MG63 (cell line): Measurements from ENCODE around the gene TGFBRAP1. TPM values are rescaled to one million over a fixed set of nuclear protein-coding genes. Genes with fewer than 3 reads are reported as not detected.

Experiments used
- DNase-seq: peaks from one replicate; pipeline ENCODE4 v3.0.0-alpha.2; 2020
- H3K27me3 ChIP-seq: fragments of 250-450 bp; sonication (Bioruptor Pico); 2 replicates; pipeline ENCODE4 v1.5.1; 2020; ENCODE audit warnings: mild to moderate bottlenecking, moderate library complexity
- H3K36me3 ChIP-seq: fragments of 250-450 bp; sonication (Bioruptor Pico); 2 replicates; pipeline ENCODE4 v1.5.1; 2020; ENCODE audit warnings: mild to moderate bottlenecking, moderate library complexity
- H3K4me3 ChIP-seq: fragments of 250-450 bp; sonication (Bioruptor Pico); 2 replicates; pipeline ENCODE4 v1.5.1; 2020; ENCODE audit warnings: mild to moderate bottlenecking, moderate library complexity
- H3K9me3 ChIP-seq: fragments of 250-450 bp; sonication (Bioruptor Pico); 2 replicates; pipeline ENCODE4 v1.5.1; 2020; ENCODE audit warnings: mild to moderate bottlenecking, moderate library complexity
- total RNA-seq: library from RNA; depleted of rRNA; stranded (reverse); fragments of >200 nt; shearing (Covaris generic); gene quantifications from 2 replicates; pipeline ENCODE4 v1.2.3, GENCODE V29; 2014; ENCODE audit warnings: low replicate concordance; rRNA removed

The TGFBRAP1 gene, protein sequence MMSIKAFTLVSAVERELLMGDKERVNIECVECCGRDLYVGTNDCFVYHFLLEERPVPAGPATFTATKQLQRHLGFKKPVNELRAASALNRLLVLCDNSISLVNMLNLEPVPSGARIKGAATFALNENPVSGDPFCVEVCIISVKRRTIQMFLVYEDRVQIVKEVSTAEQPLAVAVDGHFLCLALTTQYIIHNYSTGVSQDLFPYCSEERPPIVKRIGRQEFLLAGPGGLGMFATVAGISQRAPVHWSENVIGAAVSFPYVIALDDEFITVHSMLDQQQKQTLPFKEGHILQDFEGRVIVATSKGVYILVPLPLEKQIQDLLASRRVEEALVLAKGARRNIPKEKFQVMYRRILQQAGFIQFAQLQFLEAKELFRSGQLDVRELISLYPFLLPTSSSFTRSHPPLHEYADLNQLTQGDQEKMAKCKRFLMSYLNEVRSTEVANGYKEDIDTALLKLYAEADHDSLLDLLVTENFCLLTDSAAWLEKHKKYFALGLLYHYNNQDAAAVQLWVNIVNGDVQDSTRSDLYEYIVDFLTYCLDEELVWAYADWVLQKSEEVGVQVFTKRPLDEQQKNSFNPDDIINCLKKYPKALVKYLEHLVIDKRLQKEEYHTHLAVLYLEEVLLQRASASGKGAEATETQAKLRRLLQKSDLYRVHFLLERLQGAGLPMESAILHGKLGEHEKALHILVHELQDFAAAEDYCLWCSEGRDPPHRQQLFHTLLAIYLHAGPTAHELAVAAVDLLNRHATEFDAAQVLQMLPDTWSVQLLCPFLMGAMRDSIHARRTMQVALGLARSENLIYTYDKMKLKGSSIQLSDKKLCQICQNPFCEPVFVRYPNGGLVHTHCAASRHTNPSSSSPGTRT
- total RNA-seq: 15.7 and 17.2 TPM in 2 replicates

DNA sequence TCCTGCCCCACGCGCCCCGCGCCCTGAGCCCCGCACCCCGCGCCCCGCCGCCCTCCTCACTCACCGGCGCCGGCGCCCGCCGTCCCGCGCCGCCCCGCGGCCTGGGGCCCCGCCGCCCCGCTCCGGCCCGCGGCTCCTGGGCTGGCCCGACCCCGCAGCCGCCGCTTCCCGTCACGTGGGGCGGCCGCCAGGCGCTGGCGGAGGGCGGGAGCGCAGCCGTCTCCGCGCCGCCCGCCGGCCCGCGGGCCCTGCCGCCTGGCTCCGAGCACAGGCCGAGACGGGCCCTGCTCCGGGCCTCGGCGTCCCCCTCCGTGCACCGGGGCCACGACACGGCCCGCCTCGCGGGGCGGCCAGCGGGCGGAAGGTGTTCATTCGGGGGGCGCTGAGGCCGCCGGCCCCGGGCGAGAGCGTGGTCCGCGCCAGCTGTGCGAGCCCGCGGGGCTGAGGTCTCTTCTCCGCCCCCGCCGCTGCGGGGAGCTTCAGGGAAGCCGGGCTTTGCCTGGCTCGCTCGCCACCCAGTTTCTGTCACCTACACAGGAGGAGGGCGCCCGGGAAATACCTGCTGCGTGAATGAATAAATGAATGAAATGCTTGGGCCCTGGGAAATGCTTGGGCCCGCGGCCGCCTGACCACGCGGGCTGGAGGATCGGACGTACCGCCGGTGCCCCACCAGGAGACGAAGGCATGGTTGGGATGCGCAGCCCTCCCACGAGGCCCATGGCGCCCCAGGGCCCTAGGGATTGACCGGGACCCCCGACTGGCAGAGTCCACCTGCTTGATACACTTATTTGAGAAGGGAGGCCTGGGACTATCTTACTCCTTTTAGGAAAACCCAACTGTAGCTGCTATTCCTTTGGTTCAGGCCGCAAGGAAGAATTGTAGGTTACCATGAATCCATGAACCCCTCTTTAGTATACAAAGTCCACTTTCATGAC is at the start of gene TGFBRAP1:
Gene TGFBRAP1, minus strand, starts transcription at position 175 of the 935 bp plus-strand sequence. CDS start 21,434 bp downstream, outside the sequence.
- Histone ChIP-seq H3K27me3 (no peaks in the 10 kb centered on the region), H3K36me3 (peaks cover 10% of the 10 kb centered on the region), H3K9me3 (no peaks in the 10 kb centered on the region), H3K4me3 (peak within 1 kb of the TSS; percentile 67)
- peak; percentile 68 for DNase-seq

DNA sequence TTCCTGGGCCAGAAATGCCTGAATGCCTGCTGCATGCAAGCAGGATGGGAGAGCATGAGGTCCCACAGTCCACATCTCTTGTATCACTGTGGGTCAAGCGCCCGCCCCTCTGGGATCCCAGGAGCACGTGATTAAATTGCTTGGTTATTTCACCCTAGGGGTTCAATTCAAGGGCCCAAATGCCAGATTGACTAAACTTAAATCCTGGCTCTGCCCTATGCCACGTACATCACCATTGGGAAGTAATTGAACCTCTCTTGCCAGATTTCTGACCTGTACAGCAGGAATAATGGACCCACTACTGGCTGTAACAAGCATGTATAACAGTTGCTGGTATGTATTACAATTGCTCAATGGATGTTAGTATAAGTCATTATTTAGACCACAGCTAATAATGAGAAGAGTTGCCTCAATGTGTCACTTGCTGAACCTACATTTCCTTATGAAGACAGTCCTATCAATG is 49.4 kb upstream of the TGFBRAP1 start:
- H3K36me3 ChIP-seq: peaks cover 98% of the 10 kb centered on the region
- DNase-seq: peak; percentile 65
- H3K27me3 ChIP-seq: no peaks in the 10 kb centered on the region
- no peaks in the 10 kb centered on the region for H3K9me3 ChIP-seq
- H3K4me3 ChIP-seq: no peak overlapping the region

DNA sequence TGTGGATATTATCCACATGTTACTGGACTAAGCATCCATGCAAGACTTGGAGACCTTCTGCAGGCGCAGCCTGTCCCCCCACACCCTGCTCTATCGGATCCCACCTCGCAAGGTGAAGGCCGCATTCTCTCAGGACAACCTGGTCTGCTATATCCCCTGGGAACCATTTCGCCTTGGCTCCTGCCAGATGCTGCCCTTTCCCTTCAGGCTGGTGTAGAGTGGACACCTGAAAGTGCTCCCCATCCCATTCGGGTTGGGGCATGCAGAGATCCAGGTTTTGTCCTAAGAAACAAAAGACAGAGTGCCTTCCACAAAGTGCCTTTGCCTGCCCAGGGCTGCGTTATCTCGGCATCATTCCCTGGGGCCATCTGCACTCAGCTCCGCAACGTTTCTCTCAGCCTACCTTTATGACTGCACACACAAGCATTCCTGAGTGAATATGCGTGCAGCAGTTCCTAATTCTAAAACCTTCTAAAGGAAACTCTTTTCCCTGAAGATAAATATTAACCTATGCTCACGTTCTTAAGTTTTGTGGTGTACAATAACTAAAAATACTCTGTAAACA is 48.8 kb upstream of the TGFBRAP1 start:
- peaks cover 98% of the 10 kb centered on the region for H3K36me3 ChIP-seq
- no peak for DNase-seq
- no peak overlapping the region for H3K4me3 ChIP-seq
- H3K9me3 ChIP-seq: no peaks in the 10 kb centered on the region
- no peaks in the 10 kb centered on the region for H3K27me3 ChIP-seq

DNA sequence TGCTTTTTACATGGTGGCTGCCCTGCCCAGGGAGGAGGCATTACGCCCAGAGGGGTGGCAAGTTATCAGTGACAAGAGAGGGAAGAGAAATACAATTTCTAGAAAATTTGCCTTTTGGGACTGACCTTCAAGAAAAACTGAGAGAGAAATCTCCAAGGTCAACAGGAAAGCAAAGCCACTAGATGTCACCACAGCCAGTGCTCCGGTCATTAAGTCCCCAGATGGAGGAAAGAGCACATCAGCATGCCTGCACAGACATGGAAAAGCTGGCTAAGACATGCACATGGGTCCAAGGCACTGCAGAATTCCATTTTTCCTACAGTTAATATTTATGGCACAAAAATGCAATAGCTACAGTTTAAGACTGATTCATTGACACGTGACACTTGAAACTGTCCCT is 48.3 kb upstream of the TGFBRAP1 start:
- DNase-seq: no peak
- Histone ChIP-seq H3K9me3 (no peaks in the 10 kb centered on the region), H3K4me3 (no peak overlapping the region), H3K36me3 (peaks cover 98% of the 10 kb centered on the region), H3K27me3 (no peaks in the 10 kb centered on the region)

DNA sequence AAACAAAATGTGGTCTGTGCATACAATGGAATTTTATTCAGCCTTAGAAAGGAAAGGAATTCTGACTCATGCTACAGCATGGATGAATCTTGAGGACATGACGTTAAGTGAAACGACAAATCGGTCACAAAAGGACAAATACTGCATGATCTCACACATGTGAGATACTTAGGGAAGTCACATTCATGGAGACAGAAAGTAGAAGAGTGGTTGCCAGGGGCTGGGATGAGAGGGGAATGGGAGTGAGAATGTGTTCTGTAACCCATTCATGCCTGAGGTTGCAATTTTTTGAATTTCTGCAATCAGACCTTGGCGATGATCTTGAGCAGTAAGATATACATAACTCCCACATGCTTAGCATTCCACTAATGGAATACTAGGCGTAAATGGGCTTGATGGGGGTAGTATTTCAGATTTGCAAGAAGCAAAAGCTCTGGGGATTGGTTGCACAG is 47.3 kb upstream of the TGFBRAP1 start:
- DNase-seq: no peak
- Histone ChIP-seq H3K36me3 (peaks cover 98% of the 10 kb centered on the region), H3K9me3 (no peaks in the 10 kb centered on the region), H3K27me3 (no peaks in the 10 kb centered on the region), H3K4me3 (no peak overlapping the region)

DNA sequence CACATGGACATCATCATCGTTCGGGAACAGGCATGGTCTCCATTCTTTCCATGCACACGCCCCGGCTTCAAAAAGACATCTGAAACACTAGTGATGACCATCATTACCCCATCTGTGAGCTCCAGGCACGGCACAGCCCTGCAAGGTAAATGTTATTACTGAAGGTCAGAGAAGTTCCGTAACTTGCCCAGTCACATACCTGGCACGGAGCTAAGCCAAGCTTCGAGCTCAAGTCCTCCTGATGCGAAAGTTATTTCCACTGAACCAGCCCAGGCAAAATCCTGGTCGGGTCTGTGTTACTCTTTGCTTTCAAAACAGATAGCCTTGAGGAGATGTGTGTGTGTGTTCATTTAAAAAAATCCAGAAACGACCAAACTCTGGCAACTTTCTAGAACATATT is 46.5 kb upstream of the TGFBRAP1 start:
- no peak overlapping the region for H3K4me3 ChIP-seq
- no peaks in the 10 kb centered on the region for H3K9me3 ChIP-seq
- peaks cover 98% of the 10 kb centered on the region for H3K36me3 ChIP-seq
- no peak for DNase-seq
- no peaks in the 10 kb centered on the region for H3K27me3 ChIP-seq

DNA sequence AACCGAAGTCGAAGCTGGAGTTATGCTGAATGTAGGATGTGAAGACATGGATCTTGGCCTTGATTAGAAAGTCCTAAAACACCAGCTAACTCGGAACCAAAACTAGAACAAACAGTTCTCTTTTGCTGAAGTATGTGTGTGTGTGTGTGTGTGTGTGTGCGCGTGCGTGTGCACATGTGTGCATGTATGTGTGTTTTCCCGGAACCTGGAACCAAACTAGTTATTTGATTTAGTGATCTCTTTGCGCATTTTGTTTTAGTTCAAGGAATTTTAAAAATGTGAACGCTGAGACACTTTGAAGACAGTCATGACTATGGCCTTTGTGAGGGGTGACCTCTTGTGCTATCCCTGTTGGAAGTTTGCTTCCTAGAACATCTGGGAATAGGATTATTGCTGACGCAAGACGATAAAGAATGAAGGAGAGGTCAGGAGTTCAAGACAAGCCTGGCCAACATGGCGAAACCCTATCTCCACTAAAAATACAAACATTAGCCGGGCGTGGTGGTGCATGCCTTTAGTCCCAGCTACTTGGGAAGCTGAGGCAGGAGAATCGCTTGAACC is 45.5 kb upstream of the TGFBRAP1 start:
- no peak overlapping the region for H3K4me3 ChIP-seq
- no peak for DNase-seq
- H3K27me3 ChIP-seq: no peaks in the 10 kb centered on the region
- no peaks in the 10 kb centered on the region for H3K9me3 ChIP-seq
- H3K36me3 ChIP-seq: peaks cover 98% of the 10 kb centered on the region

DNA sequence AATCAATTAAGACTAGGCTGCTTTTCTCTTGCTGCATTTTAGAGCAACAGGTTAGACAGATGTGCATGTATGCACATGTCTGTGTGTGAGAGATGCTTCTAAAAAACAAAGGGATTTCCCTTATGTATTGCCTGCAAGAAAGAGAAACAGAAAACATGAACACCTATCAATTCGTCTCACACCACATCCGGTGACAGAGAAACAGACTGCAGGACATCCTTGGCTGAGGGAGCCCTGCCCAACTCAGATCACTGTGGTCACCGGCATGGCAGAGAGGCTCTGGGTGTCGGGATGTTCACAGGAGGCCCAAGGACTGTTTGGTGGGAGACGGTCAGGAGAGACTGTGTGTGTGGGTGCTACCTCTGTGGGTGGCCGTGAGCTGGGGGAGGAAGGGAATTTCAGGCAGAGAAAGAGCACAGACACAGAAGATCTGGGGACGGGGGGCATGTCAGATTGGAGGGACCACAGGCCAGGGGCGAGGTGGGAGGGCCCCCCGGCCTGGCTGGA is 44.4 kb upstream of the TGFBRAP1 start:
- H3K36me3 ChIP-seq: peaks cover 100% of the 10 kb centered on the region
- no peaks in the 10 kb centered on the region for H3K9me3 ChIP-seq
- no peaks in the 10 kb centered on the region for H3K27me3 ChIP-seq
- no peak overlapping the region for H3K4me3 ChIP-seq
- no peak for DNase-seq

DNA sequence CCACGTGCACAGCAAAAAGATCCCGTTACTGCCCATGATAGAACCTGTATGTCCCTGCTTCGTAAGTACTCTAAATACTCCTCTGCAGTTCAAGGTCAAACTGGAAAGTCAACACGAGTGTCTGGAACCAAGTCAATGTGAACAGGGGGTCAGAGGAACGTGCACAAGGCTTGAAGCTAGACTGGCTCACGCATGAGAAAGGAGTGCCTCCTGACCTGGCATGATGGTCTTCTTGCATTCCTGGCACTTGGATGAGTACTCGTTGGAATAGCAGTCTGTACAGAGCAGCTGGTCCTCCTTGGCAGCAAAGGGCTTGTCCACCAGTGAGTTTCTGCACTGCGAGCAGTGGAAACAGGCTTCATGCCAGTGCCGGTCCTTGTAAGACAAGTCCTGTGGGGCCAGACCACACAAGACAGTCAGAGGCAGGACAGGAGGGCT is 43.8 kb upstream of the TGFBRAP1 start:
- Histone ChIP-seq H3K9me3 (no peaks in the 10 kb centered on the region), H3K36me3 (peaks cover 100% of the 10 kb centered on the region), H3K4me3 (no peak overlapping the region), H3K27me3 (no peaks in the 10 kb centered on the region)
- peak; percentile 64 for DNase-seq

DNA sequence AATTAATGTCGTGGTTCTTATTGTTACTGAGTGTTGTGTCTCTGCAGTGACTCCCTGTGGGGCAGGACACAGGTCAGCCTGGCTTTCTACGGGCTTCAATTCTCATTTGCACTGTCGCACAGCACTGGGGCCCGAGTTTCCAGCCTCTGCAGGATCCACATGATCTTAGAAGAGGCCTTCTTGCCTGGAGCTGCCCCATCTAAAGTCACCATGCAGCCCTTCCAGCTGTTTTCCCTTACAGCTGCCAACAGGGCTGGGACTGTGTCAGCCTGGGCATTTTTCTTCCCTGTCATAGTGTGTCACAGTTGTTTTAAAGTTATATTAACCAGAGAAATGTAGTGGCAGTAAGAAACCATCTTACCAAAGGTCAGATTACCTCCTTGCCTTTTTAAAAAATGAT is 42.3 kb upstream of the TGFBRAP1 start:
- Histone ChIP-seq H3K9me3 (no peaks in the 10 kb centered on the region), H3K27me3 (no peaks in the 10 kb centered on the region), H3K4me3 (no peak overlapping the region), H3K36me3 (peaks cover 100% of the 10 kb centered on the region)
- no peak for DNase-seq

DNA sequence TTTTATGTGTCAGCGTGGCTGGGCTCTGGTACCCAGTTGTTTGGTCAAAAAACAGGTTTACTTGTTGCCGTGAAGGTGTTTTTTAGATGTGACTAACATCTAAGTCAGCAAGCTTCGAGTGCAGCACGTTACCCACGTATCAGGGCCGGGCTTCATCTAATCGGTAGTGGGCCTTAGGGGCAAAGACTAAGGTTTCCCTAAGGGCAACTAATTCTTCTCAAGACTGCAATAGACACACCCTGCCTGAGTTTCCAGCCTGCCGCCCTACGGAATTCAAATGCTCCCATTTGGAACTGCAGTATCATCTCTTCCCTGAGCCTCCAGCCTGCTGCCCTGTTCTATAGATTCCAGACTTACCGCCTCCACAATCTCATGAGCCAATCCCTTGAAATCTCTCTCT is 41.6 kb upstream of the TGFBRAP1 start:
- Histone ChIP-seq H3K27me3 (no peaks in the 10 kb centered on the region), H3K9me3 (no peaks in the 10 kb centered on the region), H3K36me3 (peaks cover 100% of the 10 kb centered on the region), H3K4me3 (no peak overlapping the region)
- DNase-seq: no peak

DNA sequence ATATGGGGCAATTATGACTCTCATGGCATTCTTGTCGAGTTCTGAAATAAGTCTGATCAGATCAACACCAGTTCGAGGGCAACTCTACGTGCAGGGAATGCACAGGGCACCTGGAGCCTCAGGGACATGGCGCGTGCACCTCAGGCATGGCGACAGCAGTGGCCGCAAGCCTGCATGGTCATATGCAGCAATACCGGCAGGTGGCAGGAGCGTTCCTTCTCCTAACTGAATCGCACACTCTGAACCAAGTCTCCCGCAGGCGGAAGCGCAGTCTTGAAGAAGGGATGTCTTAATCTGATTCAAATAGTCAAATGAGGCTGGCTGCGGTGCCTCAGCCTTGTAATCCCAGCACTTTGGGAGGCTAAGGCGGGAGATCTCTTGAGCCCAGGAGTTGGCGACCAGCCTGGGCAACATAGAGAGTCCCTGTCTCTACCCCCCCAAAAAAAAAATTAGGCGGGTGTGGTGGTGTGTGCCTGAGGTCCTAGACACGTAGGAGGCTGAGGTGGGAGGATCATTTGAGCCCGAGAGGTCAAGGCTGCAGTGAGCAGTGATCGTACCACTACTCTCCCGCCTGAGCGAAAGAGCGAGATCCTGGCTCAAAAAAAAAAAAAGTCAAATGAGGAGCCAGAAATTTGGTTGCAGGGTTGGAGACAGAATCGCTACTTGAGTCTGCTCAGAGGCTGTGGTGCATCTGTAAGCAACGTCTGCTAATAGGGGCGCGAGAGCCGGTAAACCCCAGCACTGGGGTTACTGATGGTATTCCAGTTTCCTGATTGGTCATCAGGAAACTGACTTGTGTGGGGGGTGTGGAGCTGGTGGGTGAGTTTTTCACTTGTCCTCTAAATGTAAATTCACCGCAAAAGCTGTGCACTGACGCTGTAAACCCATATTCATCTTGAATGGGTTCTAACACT is 40.5 kb upstream of the TGFBRAP1 start:
- peaks cover 100% of the 10 kb centered on the region for H3K36me3 ChIP-seq
- H3K9me3 ChIP-seq: no peaks in the 10 kb centered on the region
- H3K4me3 ChIP-seq: no peak overlapping the region
- no peaks in the 10 kb centered on the region for H3K27me3 ChIP-seq
- peak; percentile 59 for DNase-seq

DNA sequence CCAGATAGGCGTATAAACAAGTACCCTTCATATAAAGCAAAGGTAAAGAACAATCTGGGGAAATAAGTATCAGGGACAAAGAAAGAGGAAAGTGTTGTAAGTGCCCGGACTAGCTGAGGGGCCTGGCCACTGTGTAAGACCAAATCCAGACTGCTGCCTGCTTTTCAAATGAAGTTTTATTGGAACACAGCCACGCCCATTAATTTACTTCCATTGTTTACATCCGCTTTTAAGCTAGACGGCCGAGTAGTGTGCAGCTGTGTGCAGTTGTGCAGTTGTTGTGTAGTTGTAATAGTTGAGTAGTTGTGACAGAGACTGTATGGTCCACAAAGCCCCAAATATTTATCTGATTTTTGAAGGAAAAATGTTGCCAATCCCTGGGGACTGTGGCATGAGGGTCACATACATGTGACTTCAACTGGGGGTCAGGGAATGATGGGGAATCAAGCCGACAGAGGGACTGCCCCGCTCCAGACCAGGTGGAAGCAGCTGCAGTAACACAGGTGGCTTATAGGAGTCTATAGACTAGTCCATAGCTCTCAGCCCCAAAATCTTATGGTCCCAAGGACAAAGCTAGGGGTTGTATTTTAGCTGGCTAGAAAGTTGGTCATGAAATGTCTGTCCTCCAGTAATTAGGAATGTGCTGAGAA is 39.3 kb upstream of the TGFBRAP1 start:
- H3K36me3 ChIP-seq: peaks cover 100% of the 10 kb centered on the region
- H3K27me3 ChIP-seq: no peaks in the 10 kb centered on the region
- H3K9me3 ChIP-seq: no peaks in the 10 kb centered on the region
- H3K4me3 ChIP-seq: no peak overlapping the region
- DNase-seq: no peak

DNA sequence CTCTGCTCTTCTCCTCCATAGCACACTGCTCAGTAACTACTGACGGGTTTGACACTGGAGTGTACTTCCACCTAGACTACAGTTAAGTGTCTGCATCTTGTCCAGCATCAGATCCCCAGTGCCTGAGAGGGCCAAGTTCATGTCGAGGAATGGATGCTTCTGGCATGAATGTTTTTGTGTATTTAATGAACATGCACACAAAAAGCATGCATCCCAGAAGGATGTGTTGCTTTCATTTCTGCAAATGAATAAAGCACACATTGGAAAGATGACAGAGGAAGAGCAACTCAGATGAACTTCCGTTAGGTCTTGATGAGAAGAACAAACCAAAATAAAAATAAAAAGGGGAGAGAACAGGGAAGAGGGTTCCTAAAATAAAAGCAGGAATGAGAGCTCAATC is 35.7 kb upstream of the TGFBRAP1 start:
- Histone ChIP-seq H3K4me3 (no peak overlapping the region), H3K9me3 (no peaks in the 10 kb centered on the region), H3K36me3 (peaks cover 99% of the 10 kb centered on the region), H3K27me3 (no peaks in the 10 kb centered on the region)
- no peak for DNase-seq
